Psoas muscle (tissue), 8 donors: ENCODE measurements around the gene ORM1. TPM values are rescaled to one million over a fixed set of nuclear protein-coding genes. Genes with fewer than 3 reads are reported as not detected.

ENCODE experiments used
- ATAC-seq, 4 donors: fragments of 200-7000 bp; cut with Tn5 transposase; one replicate each; pipeline ENCODE4 v1.9.1; 2020; ENCODE audit warnings: moderate library complexity in 3 of 4, mild to moderate bottlenecking in 2 of 4
- DNase-seq, 2 donors: peaks; one replicate each; pipeline ENCODE4 v3.0.0-alpha.2; 2020
- H3K27ac ChIP-seq: fragments of 200-600 bp; one replicate; pipeline ENCODE4 v1.8.0; 2022
- H3K27me3 ChIP-seq, 3 donors: fragments of 200-600 bp in 1 of 3; one replicate each; pipeline versions ENCODE4 v1.6.1 to v1.8.0; 2013 to 2022; ENCODE audit warnings: low read length in 2 of 3, mild to moderate bottlenecking in 2 of 3, moderate library complexity in 1 of 3; ENCODE audit not compliant: insufficient read depth in 3 of 3
- H3K36me3 ChIP-seq, 2 donors: fragments of 200-600 bp in 1 of 2; one replicate each; pipeline versions ENCODE4 v1.6.1 to v1.8.0; 2013 to 2022; ENCODE audit warnings: low read depth in 1 of 2, mild to moderate bottlenecking in 1 of 2, moderate library complexity in 1 of 2; ENCODE audit not compliant: insufficient read depth in 1 of 2
- H3K4me1 ChIP-seq: fragments of 200-600 bp; one replicate; pipeline ENCODE4 v1.8.0; 2022
- H3K4me3 ChIP-seq: fragments of 200-600 bp; one replicate; pipeline ENCODE4 v1.8.0; 2022; ENCODE audit warnings: mild to moderate bottlenecking
- H3K9me3 ChIP-seq: fragments of 200-600 bp; one replicate; pipeline ENCODE4 v1.8.0; 2022
- CTCF ChIP-seq: fragments of 200-600 bp; IDR thresholded peaks from one replicate; pipeline ENCODE4 v1.8.0; 2022; ENCODE audit warnings: antibody characterized with exemption
- WGBS, 3 donors: extraction: QIAGEN DNeasy Blood & Tissue Kit; methylation state at CpG; one replicate each; pipeline versions ENCODE4 v1.1.6 to v1.1.7; 2013; 5-methylcytosine and 5-hydroxymethylcytosine counted together
- intact Hi-C, 2 donors: fragments of 100-400 bp; cut with DNase I; formaldehyde crosslinking; loops; one replicate each; pipeline versions ENCODE4 v1.11.0 to v1.14.2; 2022
- polyA plus RNA-seq, 3 donors: library from polyadenylated mRNA; stranded (reverse); fragments of 200-250 nt; gene quantifications; one replicate each; pipeline ENCODE4 v1.2.3, GENCODE V29; 2013
- total RNA-seq, 4 donors: library from RNA; stranded (reverse); fragmentation: NEBNext Ultra II Directional in 2 of 4; extraction: Animal tissue kit (Norgen Biotek cat#: 25700) in 2 of 4; gene quantifications; one replicate each; pipeline versions ENCODE4 v1.2.1 to v1.2.4, GENCODE V29; 2021 to 2023
- donor health status: healthy with polysubstance abuse.
- donor health status: DM: no; HTN: no; CAD: no; lungs with moderate emphysema.
- donor health status: Bipolar disorder and iron deficiency.
- donor health status: healthy.
- donor health status: DM: yes; HTN: yes; CAD: no.
- donor health status: DM: no; HTN: no; CAD: no.
- donor health status: DM: no; HTN: no; CAD: no.
- donor health status: DM: yes; HTN: yes; CAD: no.

The ORM1 gene
- total and polyA plus RNA-seq, 7 donors, result 0.21 to 2.8 (median 1.2) TPM; not detected in 3

- H3K27ac ChIP-seq, result no peak overlapping the region
- intact Hi-C loops, result no loop called here
- peak in 2 of 4 donors; percentile 40 to 52 for ATAC-seq
- TF ChIP-seq CTCF, result peak; percentile 52
- peaks cover 0 to 10% of the 10 kb centered on the region in 2 donors for H3K36me3 ChIP-seq
- no peaks in the 10 kb centered on the region for H3K27me3 ChIP-seq
- peak; percentile 44 to 69 for DNase-seq
- no peaks in the 10 kb centered on the region for H3K9me3 ChIP-seq
- no peaks in the 10 kb centered on the region for H3K4me1 ChIP-seq
- no peak overlapping the region for H3K4me3 ChIP-seq
- WGBS, 3 donors, result 79 to 86% (median 84%) methylated on average over 16 of the region's 16 CpGs
Measured at GRCh38 chr9:114339130-114339908, 16.4 kb downstream of the ORM1 start.

- no peaks in the 10 kb centered on the region for H3K9me3 ChIP-seq
- TF ChIP-seq CTCF, result no peak
- peaks cover 0 to 24% of the 10 kb centered on the region in 2 donors for H3K36me3 ChIP-seq
- H3K27me3 ChIP-seq, result no peaks in the 10 kb centered on the region
- 87 to 91% (median 88%) methylated on average over 12 of the region's 12 CpGs for WGBS, 3 donors
- no peaks in the 10 kb centered on the region for H3K4me1 ChIP-seq
- no peak overlapping the region for H3K4me3 ChIP-seq
- DNase-seq (no peak), ATAC-seq (no peak)
- intact Hi-C loops, result no loop called here
- no peak overlapping the region for H3K27ac ChIP-seq
Measured at GRCh38 chr9:114341152-114341830, 18.4 kb downstream of the ORM1 start.

GRCh38 chr9:114341991-114342390 lies 19.1 kb downstream of the ORM1 start:
- intact Hi-C loops, result no loop called here
- Histone ChIP-seq H3K4me3 (no peak overlapping the region), H3K36me3 (peaks cover 0 to 31% of the 10 kb centered on the region in 2 donors), H3K27ac (no peak overlapping the region), H3K9me3 (no peaks in the 10 kb centered on the region), H3K27me3 (no peaks in the 10 kb centered on the region), H3K4me1 (no peaks in the 10 kb centered on the region)
- ATAC-seq (no peak), DNase-seq (no peak)
- TF ChIP-seq CTCF, result no peak
- 88 to 89% (median 89%) methylated on average over 4 of the region's 4 CpGs for WGBS, 3 donors

- H3K27me3 ChIP-seq, result no peaks in the 10 kb centered on the region
- H3K4me3 ChIP-seq, result no peak overlapping the region
- 90 to 97% (median 91%) methylated on average over 5 of the region's 5 CpGs for WGBS, 3 donors
- no peaks in the 10 kb centered on the region for H3K4me1 ChIP-seq
- peaks cover 0 to 39% of the 10 kb centered on the region in 2 donors for H3K36me3 ChIP-seq
- no peak for ATAC-seq
- H3K9me3 ChIP-seq, result no peaks in the 10 kb centered on the region
- intact Hi-C loops, result no loop called here
- no peak for DNase-seq
- no peak for TF ChIP-seq CTCF
- H3K27ac ChIP-seq, result no peak overlapping the region
Measured at GRCh38 chr9:114342755-114343440, 20.0 kb downstream of the ORM1 start.
